EH (cell line): ENCODE measurements around the gene SMIM13.

Source experiments
- DNase-seq: peaks from one replicate; pipeline ENCODE4 v3.0.0-alpha.2; 2015; ENCODE audit warnings: low read depth

The SMIM13 gene

GRCh38 chr6:11121851-11122250, 28.2 kb downstream of the SMIM13 start:
- DNase-seq: no peak

GRCh38 chr6:11122380-11122779, 28.7 kb downstream of the SMIM13 start:
- DNase-seq: no peak

- no peak for DNase-seq
Measured at GRCh38 chr6:11123978-11124377, 30.3 kb downstream of the SMIM13 start.

GRCh38 chr6:11126876-11127275, 33.2 kb downstream of the SMIM13 start:
- DNase-seq: peak; percentile 18

GRCh38 chr6:11128608-11129007, 35.0 kb downstream of the SMIM13 start:
- no peak for DNase-seq

GRCh38 chr6:11129908-11130565, 36.4 kb downstream of the SMIM13 start:
- no peak for DNase-seq

GRCh38 chr6:11130605-11131004, 37.0 kb downstream of the SMIM13 start:
- DNase-seq: no peak

GRCh38 chr6:11132194-11132888, 38.7 kb downstream of the SMIM13 start:
- peak; percentile 20 for DNase-seq

- DNase-seq: no peak
Measured at GRCh38 chr6:11133281-11133680, 39.6 kb downstream of the SMIM13 start.

GRCh38 chr6:11136809-11137208, 43.2 kb downstream of the SMIM13 start:
- peak; percentile 11 for DNase-seq

- peak; percentile 58 for DNase-seq
Measured at GRCh38 chr6:11139051-11139960, 45.7 kb downstream of the SMIM13 start.

- DNase-seq: peak; percentile 58
Measured at GRCh38 chr6:11140056-11140455, 46.4 kb downstream of the SMIM13 start.

- no peak for DNase-seq
Measured at GRCh38 chr6:11141295-11141694, 47.7 kb downstream of the SMIM13 start.

- DNase-seq: peak; percentile 25
Measured at GRCh38 chr6:11142296-11143027, 48.8 kb downstream of the SMIM13 start.

GRCh38 chr6:11143394-11144371, 50.0 kb downstream of the SMIM13 start:
- peak; percentile 92 for DNase-seq

- peak; percentile 77 for DNase-seq
Measured at GRCh38 chr6:11144393-11144851, 50.8 kb downstream of the SMIM13 start.

- no peak for DNase-seq
Measured at GRCh38 chr6:11146117-11146826, 52.6 kb downstream of the SMIM13 start.

- no peak for DNase-seq
Measured at GRCh38 chr6:11149551-11149950, 55.9 kb downstream of the SMIM13 start.

GRCh38 chr6:11151488-11151887, 57.9 kb downstream of the SMIM13 start:
- no peak for DNase-seq

- DNase-seq: no peak
Measured at GRCh38 chr6:11152581-11152980, 58.9 kb downstream of the SMIM13 start.
